ENCODE data around the gene ARHGAP8.

The ARHGAP8 gene

GRCh38 chr22:44907765-44908737 is 155.7 kb downstream of the ARHGAP8 start:
- Histone ChIP-seq H3K9me3 (ENCODE audit: control insufficient read depth, insufficient read depth, low read length) (peaks cover 18% of the 10 kb centered on the region), H3K36me3 (ENCODE audit: insufficient read depth, low read length) (peaks cover 17% of the 10 kb centered on the region), H3K4me1 (ENCODE audit: insufficient read depth, low read length) (no peaks in the 10 kb centered on the region), H3K9ac (ENCODE audit: low read depth, low read length) (no peak overlapping the region)

- peaks cover 18% of the 10 kb centered on the region for H3K9me3 ChIP-seq (ENCODE audit: control insufficient read depth, insufficient read depth, low read length)
- H3K9ac ChIP-seq (ENCODE audit: low read depth, low read length), result no peak overlapping the region
- H3K4me1 ChIP-seq (ENCODE audit: insufficient read depth, low read length), result no peaks in the 10 kb centered on the region
- peaks cover 17% of the 10 kb centered on the region for H3K36me3 ChIP-seq (ENCODE audit: insufficient read depth, low read length)
These were observed 156.9 kb downstream of the ARHGAP8 start for GRCh38 chr22:44909241-44909640.
